ENCODE measurements around the gene E4F1. TPM values are rescaled to one million over a fixed set of nuclear protein-coding genes. Genes with fewer than 3 reads are reported as not detected.

Gene E4F1
- total RNA-seq, 2 experiments from 2014 or later, result 31.8 to 33.8 TPM

DNA sequence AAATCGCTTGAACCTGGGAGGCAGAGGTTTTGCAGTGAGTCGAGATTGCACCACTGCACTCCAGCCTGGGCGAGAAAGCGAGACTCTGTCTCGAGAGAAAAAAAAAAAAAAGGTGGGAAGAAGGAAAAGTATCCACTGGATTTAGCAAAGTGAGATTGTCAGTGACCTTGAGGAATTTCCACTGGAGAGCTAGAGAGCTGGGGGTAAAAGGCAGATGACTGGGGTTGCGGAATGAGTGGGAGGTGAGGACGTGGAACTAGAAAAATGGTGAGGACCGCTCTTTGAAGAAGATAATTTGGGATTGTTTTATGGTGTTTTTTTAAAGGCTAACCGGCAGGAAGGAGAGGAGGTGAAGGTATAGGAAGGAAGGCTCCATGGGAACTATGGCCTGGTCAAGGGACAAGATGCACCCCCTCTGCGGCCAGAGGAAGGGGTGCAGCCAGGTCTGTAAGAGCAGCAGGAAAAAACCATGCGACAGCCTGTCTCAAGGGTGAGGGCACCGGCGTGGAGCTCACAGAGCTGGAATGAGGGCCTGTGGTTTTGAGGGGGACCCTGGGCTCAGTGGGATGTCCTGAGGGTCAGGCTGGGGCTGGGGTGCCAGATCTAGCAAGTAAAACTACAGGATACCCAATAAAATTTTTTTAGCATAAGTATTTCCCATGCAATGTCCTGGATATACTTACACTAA, 18.8 kb upstream of the E4F1 start:
- POLR2A ChIA-PET, result interaction anchor here (0.6 to 4.8 kb wide), 5 partner anchors 10 to 240 kb away, joined by 3 to 47 read pairs (median 5); partner anchors contain the start of genes PGP, RNPS1, RPS2 and TRAF7
- H3K4me3 Mint-ChIP-seq, result peak overlapping the region; percentile 86
- Histone ChIP-seq H3K9me3 (ENCODE audit: control insufficient read depth in 1 of 2, insufficient read depth in 1 of 2, low read length in 2 of 2) (no peaks in the 10 kb centered on the region), H3K27me3 (ENCODE audit: control insufficient read depth in 1 of 2, insufficient read depth in 2 of 2, low read length in 2 of 2) (no peaks in the 10 kb centered on the region), H3K4me1 (ENCODE audit: insufficient read depth, low read length) (peaks cover 23% of the 10 kb centered on the region), H3K4me3 (ENCODE audit: low read length) (peak overlapping the region; percentile 59), H3K27ac (ENCODE audit: low read depth in 1 of 2, low read length in 2 of 2) (peak overlapping the region; percentile 90 to 94), H3K36me3 (ENCODE audit: insufficient read depth, low read length) (peaks cover 31% of the 10 kb centered on the region)
- H3K36me3 Mint-ChIP-seq (ENCODE audit: low read depth), result peaks cover 13% of the 10 kb centered on the region
- intact Hi-C loops (cut with DNase I, micrococcal nuclease), result loop anchor here (1.0 to 5.0 kb wide), 6 partner anchors 19 to 157 kb away; partner anchors contain the start of genes E4F1 (in 2 of the 2), ECI1 (in 2 of the 2), NTHL1 (in 1 of the 2) and RNPS1 (in 1 of the 2)
- TF ChIP-seq, protein P1, sequence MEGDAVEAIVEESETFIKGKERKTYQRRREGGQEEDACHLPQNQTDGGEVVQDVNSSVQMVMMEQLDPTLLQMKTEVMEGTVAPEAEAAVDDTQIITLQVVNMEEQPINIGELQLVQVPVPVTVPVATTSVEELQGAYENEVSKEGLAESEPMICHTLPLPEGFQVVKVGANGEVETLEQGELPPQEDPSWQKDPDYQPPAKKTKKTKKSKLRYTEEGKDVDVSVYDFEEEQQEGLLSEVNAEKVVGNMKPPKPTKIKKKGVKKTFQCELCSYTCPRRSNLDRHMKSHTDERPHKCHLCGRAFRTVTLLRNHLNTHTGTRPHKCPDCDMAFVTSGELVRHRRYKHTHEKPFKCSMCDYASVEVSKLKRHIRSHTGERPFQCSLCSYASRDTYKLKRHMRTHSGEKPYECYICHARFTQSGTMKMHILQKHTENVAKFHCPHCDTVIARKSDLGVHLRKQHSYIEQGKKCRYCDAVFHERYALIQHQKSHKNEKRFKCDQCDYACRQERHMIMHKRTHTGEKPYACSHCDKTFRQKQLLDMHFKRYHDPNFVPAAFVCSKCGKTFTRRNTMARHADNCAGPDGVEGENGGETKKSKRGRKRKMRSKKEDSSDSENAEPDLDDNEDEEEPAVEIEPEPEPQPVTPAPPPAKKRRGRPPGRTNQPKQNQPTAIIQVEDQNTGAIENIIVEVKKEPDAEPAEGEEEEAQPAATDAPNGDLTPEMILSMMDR (IDR thresholded peaks at IDR 0.05), result no peak
- no peaks in the 10 kb centered on the region for H3K27me3 Mint-ChIP-seq
- peaks cover 13% of the 10 kb centered on the region for H3K4me1 Mint-ChIP-seq (ENCODE audit: low read depth)
- no peak for ATAC-seq (ENCODE audit: poor library complexity)
- H3K27ac Mint-ChIP-seq, result peak overlapping the region; percentile 62
- CTCF ChIA-PET, result interaction anchor here (1.1 kb wide), 2 partner anchors 10 to 64 kb away, joined by 3 read pairs; no protein-coding TSS in a partner anchor
- no peak for DNase-seq
- H3K9me3 Mint-ChIP-seq, result no peaks in the 10 kb centered on the region

DNA sequence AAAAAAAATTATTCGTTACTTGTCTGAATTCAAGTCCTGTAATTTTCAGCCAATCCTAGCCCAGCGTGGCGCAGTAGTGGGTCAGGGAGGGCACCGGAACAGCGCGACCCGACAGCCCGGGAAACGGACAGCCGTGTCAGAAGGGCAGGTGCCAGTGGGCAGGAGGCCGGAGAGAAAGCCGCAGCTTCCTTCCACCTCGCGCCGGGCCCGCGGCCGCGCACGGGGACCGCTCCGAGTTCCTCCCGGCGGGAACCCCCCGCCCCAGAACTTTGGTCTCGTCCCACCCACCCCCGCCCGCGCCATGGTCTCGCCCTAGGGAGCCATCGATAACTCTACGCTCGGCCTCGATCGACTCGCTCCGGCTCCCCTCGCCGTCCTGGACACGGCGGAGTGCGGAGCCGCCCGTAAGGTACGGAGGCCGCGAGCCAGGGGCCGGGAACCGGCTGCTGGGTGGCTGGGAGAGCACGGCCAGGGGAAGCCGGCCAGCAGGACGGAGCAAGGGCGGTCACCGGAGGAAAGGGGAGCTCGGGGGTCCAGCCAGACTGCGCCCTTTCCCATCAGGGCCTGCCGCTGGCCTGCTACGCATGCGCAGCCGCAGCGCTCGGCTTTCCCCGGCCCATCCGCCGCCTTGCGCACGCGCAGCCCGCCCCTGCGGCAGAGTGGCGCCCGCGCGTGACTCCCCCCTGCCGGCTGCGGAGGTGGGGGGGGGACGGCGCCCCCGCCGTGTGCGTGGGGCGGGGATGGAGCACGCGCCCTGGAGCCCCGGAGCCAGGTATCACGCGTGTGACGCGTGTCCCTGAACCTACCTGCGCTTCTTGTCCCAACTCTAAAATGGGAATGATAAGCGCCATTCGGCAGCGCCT, 18.1 kb upstream of the E4F1 start, which contains the start of gene MLST8:
TSS of gene MLST8 (plus strand) at position 351 of the 863 bp plus-strand sequence. CDS start 632 bp downstream, outside the sequence.
- Mint-ChIP-seq H3K4me3 (peak within 1 kb of the TSS; percentile 90), H3K27ac (peak within 1 kb of the TSS; percentile 79), H3K4me1 (ENCODE audit: low read depth) (peaks cover 13% of the 10 kb centered on the region), H3K36me3 (ENCODE audit: low read depth) (peaks cover 15% of the 10 kb centered on the region), H3K9me3 (no peaks in the 10 kb centered on the region), H3K27me3 (no peaks in the 10 kb centered on the region)
- Histone ChIP-seq H3K4me1 (ENCODE audit: insufficient read depth, low read length) (peaks cover 23% of the 10 kb centered on the region), H3K36me3 (ENCODE audit: insufficient read depth, low read length) (peaks cover 32% of the 10 kb centered on the region), H3K27me3 (ENCODE audit: control insufficient read depth in 1 of 2, insufficient read depth in 2 of 2, low read length in 2 of 2) (no peaks in the 10 kb centered on the region), H3K27ac (ENCODE audit: low read depth in 1 of 2, low read length in 2 of 2) (peak within 1 kb of the TSS; percentile 90 to 94), H3K4me3 (ENCODE audit: low read length) (peak within 1 kb of the TSS; percentile 59), H3K9me3 (ENCODE audit: control insufficient read depth in 1 of 2, insufficient read depth in 1 of 2, low read length in 2 of 2) (no peaks in the 10 kb centered on the region)
- TF ChIP-seq, protein P1 (IDR thresholded peaks at IDR 0.05), result peak; percentile 26
- intact Hi-C loops (cut with DNase I, micrococcal nuclease), result loop anchor here (1.0 to 5.0 kb wide), 6 partner anchors 18 to 158 kb away; partner anchors contain the start of genes E4F1 (in 2 of the 2), ECI1 (in 2 of the 2), NTHL1 (in 1 of the 2) and RNPS1 (in 1 of the 2)
- peak; percentile 82 for ATAC-seq (ENCODE audit: poor library complexity)
- ChIA-PET CTCF (interaction anchor here (1.1 to 1.8 kb wide), 2 partner anchors 10 to 65 kb away, joined by 3 to 4 read pairs; no protein-coding TSS in a partner anchor), POLR2A (interaction anchor here (0.6 to 4.8 kb wide), 12 partner anchors 9 to 1525 kb away, joined by 3 to 47 read pairs (median 4); partner anchors contain the start of genes AMDHD2, E4F1, ECI1 and PGP)
- DNase-seq, result peak; percentile 82 to 98 (median 92)

GRCh38 chr16:2205967-2206313, 17.5 kb upstream of the E4F1 start:
- no peaks in the 10 kb centered on the region for H3K27me3 Mint-ChIP-seq
- DNase-seq (no peak), ATAC-seq (ENCODE audit: poor library complexity) (no peak)
- H3K9me3 ChIP-seq (ENCODE audit: control insufficient read depth in 1 of 2, insufficient read depth in 1 of 2, low read length in 2 of 2), result no peaks in the 10 kb centered on the region
- peak overlapping the region; percentile 45 to 62 for H3K27ac ChIP-seq (ENCODE audit: low read depth in 1 of 2, low read length in 2 of 2)
- ChIA-PET POLR2A (interaction anchor here (0.9 to 4.8 kb wide), 11 partner anchors 9 to 1526 kb away, joined by 3 to 47 read pairs (median 4); partner anchors contain the start of genes AMDHD2, E4F1, ECI1 and PGP), CTCF (interaction anchor here (1.1 to 1.8 kb wide), 2 partner anchors 11 to 66 kb away, joined by 3 to 4 read pairs; no protein-coding TSS in a partner anchor)
- H3K4me1 ChIP-seq (ENCODE audit: insufficient read depth, low read length), result peaks cover 23% of the 10 kb centered on the region
- peak overlapping the region; percentile 76 for H3K4me3 Mint-ChIP-seq
- H3K4me1 Mint-ChIP-seq (ENCODE audit: low read depth), result peaks cover 13% of the 10 kb centered on the region
- peaks cover 32% of the 10 kb centered on the region for H3K36me3 ChIP-seq (ENCODE audit: insufficient read depth, low read length)
- H3K9me3 Mint-ChIP-seq, result no peaks in the 10 kb centered on the region
- intact Hi-C loops (cut with DNase I, micrococcal nuclease), result loop anchor here (1.0 to 5.0 kb wide), 7 partner anchors 8 to 159 kb away; partner anchors contain the start of genes E4F1 (in 2 of the 2), ECI1 (in 2 of the 2), NTHL1 (in 1 of the 2) and PGP (in 1 of the 2)
- peaks cover 16% of the 10 kb centered on the region for H3K36me3 Mint-ChIP-seq (ENCODE audit: low read depth)
- H3K4me3 ChIP-seq (ENCODE audit: low read length), result peak overlapping the region; percentile 59
- no peaks in the 10 kb centered on the region for H3K27me3 ChIP-seq (ENCODE audit: control insufficient read depth in 1 of 2, insufficient read depth in 2 of 2, low read length in 2 of 2)
- peak overlapping the region; percentile 79 for H3K27ac Mint-ChIP-seq
- TF ChIP-seq, protein P1 (IDR thresholded peaks at IDR 0.05), result peak; percentile 2
